ENCODE results near the gene SHROOM3. TPM values are rescaled to one million over a fixed set of nuclear protein-coding genes. Genes with fewer than 3 reads are reported as not detected.

Gene SHROOM3
- total RNA-seq, 6 donors from 2014 or later, result 62.3 to 216 (median 116) TPM

DNA sequence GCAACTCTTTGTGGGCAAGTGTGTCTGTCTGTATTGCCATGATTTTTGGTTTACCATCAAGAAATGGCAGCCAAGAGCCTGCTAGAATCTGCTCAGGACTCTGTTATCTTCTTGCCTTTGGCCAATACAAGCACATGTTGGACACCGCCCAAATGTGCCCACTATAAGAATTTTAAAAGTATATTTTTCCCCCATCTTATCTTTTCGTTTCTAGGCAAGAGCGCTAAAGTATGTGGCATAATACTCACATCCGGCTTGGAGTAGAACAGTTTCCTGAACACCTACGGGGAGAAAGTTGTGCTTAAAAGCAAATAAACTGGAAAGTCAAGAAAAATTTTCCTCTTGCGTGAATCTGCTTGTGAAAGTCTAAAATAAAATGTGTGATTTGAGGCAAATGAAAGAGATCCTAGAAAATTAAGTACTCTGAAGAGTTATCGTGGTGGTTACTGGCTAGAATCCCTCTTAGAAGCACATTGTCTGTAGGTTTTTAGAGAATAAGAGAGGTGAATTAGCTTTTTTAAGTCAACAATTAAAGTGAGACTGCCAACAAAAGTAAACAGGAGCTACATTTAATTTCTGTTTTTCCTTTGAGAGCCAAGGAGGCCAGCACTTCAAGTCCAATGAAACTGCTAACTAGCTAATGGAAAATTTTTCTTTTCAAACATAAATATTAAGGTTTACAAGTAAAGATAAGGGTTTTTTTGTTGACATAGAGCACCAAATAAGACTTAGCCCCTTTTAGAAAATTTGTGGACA is 242.7 kb downstream of the SHROOM3 start:
- ATAC-seq (ENCODE audit: low FRiP score in 2 of 2), result peak in 1 of 2 donors; percentile 28
- WGBS, 2 donors, result 59 to 66% methylated on average over 7 of the region's 7 CpGs

DNA sequence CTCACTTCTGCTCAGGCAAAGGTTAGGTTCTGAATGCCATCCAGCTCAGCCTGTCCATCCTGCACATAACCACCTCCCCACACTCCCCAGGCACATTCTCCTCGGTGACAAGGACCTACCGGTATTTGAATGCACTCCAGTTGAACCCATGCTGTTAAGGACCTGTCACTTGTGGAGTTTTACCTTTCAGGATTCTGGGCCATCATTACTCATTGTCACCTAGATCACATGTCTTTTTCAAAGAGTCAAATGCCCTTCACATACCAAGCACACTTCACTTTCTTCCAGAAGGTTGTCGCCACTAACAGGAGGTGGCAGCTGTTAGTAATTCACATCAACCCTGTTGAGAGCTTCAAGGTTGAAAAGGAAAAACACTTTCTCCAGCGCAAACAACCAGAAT is 244.7 kb downstream of the SHROOM3 start:
- DNase-seq, result peak in 1 of 2 donors; percentile 30
- no peak overlapping the region for H3K4me3 ChIP-seq
- 63 to 71% methylated on average over 4 of the region's 4 CpGs for WGBS, 2 donors
- ATAC-seq (ENCODE audit: low FRiP score in 2 of 2), result peak; percentile 26 to 80
- H3K4me1 ChIP-seq, result peaks cover 0 to 8% (median 2%) of the 10 kb centered on the region in 4 donors
- H3K36me3 ChIP-seq, result no peaks in the 10 kb centered on the region
- TF ChIP-seq, protein P1, sequence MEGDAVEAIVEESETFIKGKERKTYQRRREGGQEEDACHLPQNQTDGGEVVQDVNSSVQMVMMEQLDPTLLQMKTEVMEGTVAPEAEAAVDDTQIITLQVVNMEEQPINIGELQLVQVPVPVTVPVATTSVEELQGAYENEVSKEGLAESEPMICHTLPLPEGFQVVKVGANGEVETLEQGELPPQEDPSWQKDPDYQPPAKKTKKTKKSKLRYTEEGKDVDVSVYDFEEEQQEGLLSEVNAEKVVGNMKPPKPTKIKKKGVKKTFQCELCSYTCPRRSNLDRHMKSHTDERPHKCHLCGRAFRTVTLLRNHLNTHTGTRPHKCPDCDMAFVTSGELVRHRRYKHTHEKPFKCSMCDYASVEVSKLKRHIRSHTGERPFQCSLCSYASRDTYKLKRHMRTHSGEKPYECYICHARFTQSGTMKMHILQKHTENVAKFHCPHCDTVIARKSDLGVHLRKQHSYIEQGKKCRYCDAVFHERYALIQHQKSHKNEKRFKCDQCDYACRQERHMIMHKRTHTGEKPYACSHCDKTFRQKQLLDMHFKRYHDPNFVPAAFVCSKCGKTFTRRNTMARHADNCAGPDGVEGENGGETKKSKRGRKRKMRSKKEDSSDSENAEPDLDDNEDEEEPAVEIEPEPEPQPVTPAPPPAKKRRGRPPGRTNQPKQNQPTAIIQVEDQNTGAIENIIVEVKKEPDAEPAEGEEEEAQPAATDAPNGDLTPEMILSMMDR (IDR thresholded peaks at IDR 0.05), result peak in 1 of 6 experiments; percentile 9
- TF ChIP-seq POLR2A (IDR thresholded peaks at IDR 0.05), result no peak
- peak in 1 of 4 donors; percentile 73 for TF ChIP-seq EP300 (IDR thresholded peaks at IDR 0.05)
- peak in 1 of 2 donors; percentile 49 for TF ChIP-seq POLR2AphosphoS5 (IDR thresholded peaks at IDR 0.05)
- no peaks in the 10 kb centered on the region for H3K27me3 ChIP-seq
- H3K9me3 ChIP-seq, result no peaks in the 10 kb centered on the region
- H3K27ac ChIP-seq, result peak overlapping the region in 3 of 4 donors; percentile 10 to 22 (median 18)

More for the DNA sequence above, 242.7 kb downstream of the SHROOM3 start:
- Histone ChIP-seq H3K9me3 (no peaks in the 10 kb centered on the region), H3K4me1 (peaks cover 0 to 8% (median 4%) of the 10 kb centered on the region in 4 donors), H3K27ac (peak overlapping the region; percentile 61 to 71 (median 66)), H3K36me3 (no peaks in the 10 kb centered on the region), H3K4me3 (no peak overlapping the region), H3K27me3 (no peaks in the 10 kb centered on the region)
- TF ChIP-seq POLR2AphosphoS5 (IDR thresholded peaks at IDR 0.05) (no peak), EP300 (IDR thresholded peaks at IDR 0.05) (peak in 1 of 4 donors; percentile 10)
- DNase-seq, result no peak

DNA sequence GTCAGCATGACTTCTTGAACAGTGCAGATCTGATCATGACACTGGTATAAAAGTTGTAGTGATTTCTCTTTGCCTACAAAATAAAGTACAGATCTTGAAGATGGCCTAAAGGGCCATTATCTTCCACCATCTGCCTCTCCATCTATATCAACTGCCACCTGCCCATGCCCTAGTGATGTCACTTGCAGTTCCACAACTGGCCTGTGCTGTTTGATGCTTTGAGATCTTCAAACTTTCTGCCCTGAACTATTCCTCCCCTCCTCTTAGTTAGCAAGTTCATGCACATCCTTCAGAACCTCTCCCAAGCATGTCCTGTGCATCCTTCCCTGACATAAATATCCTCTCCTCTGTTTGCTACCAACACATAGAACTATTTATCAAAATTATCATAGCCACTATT is 245.9 kb downstream of the SHROOM3 start:
- TF ChIP-seq, protein P1 (IDR thresholded peaks at IDR 0.05), result no peak
- TF ChIP-seq POLR2A (IDR thresholded peaks at IDR 0.05), result no peak
- TF ChIP-seq POLR2AphosphoS5 (IDR thresholded peaks at IDR 0.05), result no peak
- TF ChIP-seq EP300 (IDR thresholded peaks at IDR 0.05), result no peak

DNA sequence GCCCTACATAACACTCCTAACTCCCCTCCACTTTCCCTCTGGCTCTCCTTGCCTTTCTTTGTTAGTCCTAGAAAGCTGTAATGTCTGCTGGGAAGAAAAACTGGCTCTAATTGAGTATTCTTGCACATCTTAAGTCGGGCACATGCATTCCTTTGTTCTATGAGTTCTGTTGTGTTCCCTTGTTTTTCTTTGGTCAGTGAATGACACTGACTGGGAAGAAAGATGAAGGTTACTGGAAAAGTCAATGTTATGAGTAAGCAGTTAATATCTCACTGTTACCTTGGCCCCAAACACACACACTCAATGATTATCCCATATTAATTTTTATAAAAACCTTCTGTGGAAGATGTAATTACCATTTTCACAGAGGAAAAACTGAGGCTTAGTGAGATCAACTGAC is 247.0 kb downstream of the SHROOM3 start:
- Histone ChIP-seq H3K4me1 (peaks cover 0 to 8% (median 2%) of the 10 kb centered on the region in 4 donors), H3K9me3 (no peaks in the 10 kb centered on the region), H3K27ac (no peak overlapping the region), H3K27me3 (no peaks in the 10 kb centered on the region), H3K4me3 (no peak overlapping the region), H3K36me3 (no peaks in the 10 kb centered on the region)
- 60 to 64% methylated on average over 1 of the region's 1 CpG for WGBS, 2 donors
- TF ChIP-seq POLR2A (IDR thresholded peaks at IDR 0.05), result no peak
- no peak for TF ChIP-seq EP300 (IDR thresholded peaks at IDR 0.05)
- no peak for TF ChIP-seq POLR2AphosphoS5 (IDR thresholded peaks at IDR 0.05)
- TF ChIP-seq, protein P1 (IDR thresholded peaks at IDR 0.05), result no peak
- DNase-seq (no peak), ATAC-seq (ENCODE audit: low FRiP score in 2 of 2) (no peak)

More for the DNA sequence above, 245.9 kb downstream of the SHROOM3 start:
- H3K9me3 ChIP-seq, result no peaks in the 10 kb centered on the region
- ATAC-seq (ENCODE audit: low FRiP score in 2 of 2) (no peak), DNase-seq (no peak)
- H3K27ac ChIP-seq, result no peak overlapping the region
- no peaks in the 10 kb centered on the region for H3K27me3 ChIP-seq
- H3K4me1 ChIP-seq, result peaks cover 0 to 8% (median 2%) of the 10 kb centered on the region in 4 donors
- H3K36me3 ChIP-seq, result no peaks in the 10 kb centered on the region
- no peak overlapping the region for H3K4me3 ChIP-seq

DNA sequence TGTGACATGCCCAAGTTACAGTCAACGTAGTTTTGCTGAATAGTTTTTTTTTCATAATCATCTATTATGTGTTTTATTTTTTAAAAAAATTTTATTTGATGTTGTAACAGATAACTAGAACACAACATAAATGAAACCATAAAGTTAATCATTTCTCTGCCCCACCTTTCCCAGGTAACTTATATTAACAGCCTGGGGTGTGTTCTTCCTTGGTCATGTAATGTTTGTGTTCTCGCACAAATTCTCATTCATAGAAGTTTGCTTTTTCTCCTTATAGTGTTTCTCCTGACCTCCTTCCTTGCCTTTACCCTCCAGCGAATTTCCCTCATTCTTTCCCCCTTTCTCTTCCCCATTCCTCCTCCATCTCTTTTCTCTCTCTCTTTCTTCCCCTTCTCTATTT is 248.1 kb downstream of the SHROOM3 start:
- no peaks in the 10 kb centered on the region for H3K36me3 ChIP-seq
- WGBS, 2 donors, result 76 to 82% methylated on average over 3 of the region's 3 CpGs
- H3K27me3 ChIP-seq, result no peaks in the 10 kb centered on the region
- H3K9me3 ChIP-seq, result no peaks in the 10 kb centered on the region
- H3K4me3 ChIP-seq, result no peak overlapping the region
- DNase-seq (no peak), ATAC-seq (ENCODE audit: low FRiP score in 2 of 2) (no peak)
- H3K4me1 ChIP-seq, result peaks cover 0 to 4% (median 1%) of the 10 kb centered on the region in 4 donors
- H3K27ac ChIP-seq, result no peak overlapping the region
- no peak for TF ChIP-seq POLR2AphosphoS5 (IDR thresholded peaks at IDR 0.05)
- TF ChIP-seq EP300 (IDR thresholded peaks at IDR 0.05), result no peak
- TF ChIP-seq POLR2A (IDR thresholded peaks at IDR 0.05), result no peak
- TF ChIP-seq, protein P1 (IDR thresholded peaks at IDR 0.05), result no peak
